KOPT-K1 (cell line): ENCODE measurements around the gene KDM8.
"Not testable (repeated sequence)": the region's sequence is repeated elsewhere in the genome, so short reads cannot be mapped to it uniquely, and the experiment has no call there.

Experiments used
- H3K27ac ChIP-seq: fragments of 200-600 bp; sonication (generic); 2 replicates; pipeline ENCODE4 v1.5.1; 2016; ENCODE audit warnings: antibody characterized with exemption, mild to moderate bottlenecking, low read depth, low read length; ENCODE audit not compliant: poor library complexity, severe bottlenecking
- H3K36me3 ChIP-seq: fragments of 200-600 bp; sonication (generic); 2 replicates; pipeline ENCODE4 v1.5.1; 2017; ENCODE audit warnings: antibody characterized with exemption, mild to moderate bottlenecking, low read length, moderate library complexity; ENCODE audit not compliant: insufficient read depth
- H3K9me3 ChIP-seq: fragments of 200-600 bp; sonication (generic); 2 replicates; pipeline ENCODE4 v1.5.1; 2017; ENCODE audit warnings: antibody characterized with exemption, low read length, mild to moderate bottlenecking; ENCODE audit not compliant: insufficient read depth, poor library complexity, severe bottlenecking

Gene KDM8

DNA sequence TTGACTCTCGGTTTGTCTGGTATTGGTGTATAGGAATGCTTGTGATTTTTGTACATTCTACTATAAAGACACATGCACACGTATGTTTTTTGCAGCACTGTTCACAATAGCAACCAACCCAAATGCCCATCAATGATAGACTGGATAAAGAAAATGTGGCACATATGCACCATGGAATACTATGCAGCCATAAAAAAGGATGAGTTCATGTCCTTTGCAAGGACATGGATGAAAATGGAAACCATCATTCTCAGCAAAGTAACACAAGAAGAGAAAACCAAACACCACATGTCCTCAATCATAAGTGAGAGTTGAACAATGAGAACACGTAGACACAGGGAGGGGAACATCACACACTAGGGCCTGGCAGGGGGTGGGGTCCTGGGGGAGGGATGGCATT is 2.4 kb upstream of the KDM8 start:
- not testable (repeated sequence) for H3K27ac ChIP-seq, H3K9me3 ChIP-seq, H3K36me3 ChIP-seq

GRCh38 chr16:27202923-27203506 is 311 bp upstream of the KDM8 start:
- peak overlapping the region; percentile 93 for H3K27ac ChIP-seq
- H3K9me3 ChIP-seq = no peaks in the 10 kb centered on the region
- no peaks in the 10 kb centered on the region for H3K36me3 ChIP-seq

- peak overlapping the region; percentile 93 for H3K27ac ChIP-seq
- H3K9me3 ChIP-seq = no peaks in the 10 kb centered on the region
- H3K36me3 ChIP-seq = no peaks in the 10 kb centered on the region
Measured at GRCh38 chr16:27204312-27204915, 1.1 kb downstream of the KDM8 start.

GRCh38 chr16:27205423-27206065 is 2.2 kb downstream of the KDM8 start:
- H3K27ac ChIP-seq = no peak overlapping the region

GRCh38 chr16:27207121-27207520 is 3.8 kb downstream of the KDM8 start:
- peaks cover 17% of the 10 kb centered on the region; the same call in 1 of the 2 replicates for H3K36me3 ChIP-seq
- H3K9me3 ChIP-seq, H3K27ac ChIP-seq: not testable (repeated sequence)

More at GRCh38 chr16:27205423-27206065, 2.2 kb downstream of the KDM8 start:
- peaks cover 9% of the 10 kb centered on the region; the same call in 1 of the 2 replicates for H3K36me3 ChIP-seq
- no peaks in the 10 kb centered on the region for H3K9me3 ChIP-seq

GRCh38 chr16:27208081-27208680 is 4.9 kb downstream of the KDM8 start:
- no peaks in the 10 kb centered on the region for H3K9me3 ChIP-seq
- H3K36me3 ChIP-seq = peaks cover 22% of the 10 kb centered on the region; the same call in 1 of the 2 replicates
- H3K27ac ChIP-seq = no peak overlapping the region

- no peaks in the 10 kb centered on the region for H3K9me3 ChIP-seq
- H3K36me3 ChIP-seq = peaks cover 27% of the 10 kb centered on the region; the same call in 1 of the 2 replicates
- no peak overlapping the region for H3K27ac ChIP-seq
Measured at GRCh38 chr16:27208796-27209195, 5.5 kb downstream of the KDM8 start.

DNA sequence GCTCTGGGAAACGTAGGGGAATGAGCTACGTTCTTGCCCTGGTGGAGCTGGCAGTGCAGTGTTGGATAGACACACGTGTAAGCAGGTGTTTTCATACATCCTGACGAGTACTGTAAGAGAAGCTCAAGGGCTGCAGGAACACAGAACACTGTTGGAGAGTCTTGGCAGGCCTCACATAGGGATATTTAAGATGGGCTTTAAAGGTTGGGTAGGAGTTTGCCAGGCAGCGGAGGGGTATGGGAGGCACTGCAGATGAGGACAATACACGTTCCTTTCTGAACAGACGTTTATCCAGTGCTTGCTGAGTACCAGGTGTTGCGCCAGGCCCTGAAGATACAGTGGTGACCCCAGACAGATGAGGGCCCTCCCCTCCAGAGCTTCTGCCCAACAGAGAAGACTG is 6.3 kb downstream of the KDM8 start:
- no peaks in the 10 kb centered on the region for H3K9me3 ChIP-seq
- H3K27ac ChIP-seq = no peak overlapping the region
- H3K36me3 ChIP-seq = peaks cover 34% of the 10 kb centered on the region; the same call in 1 of the 2 replicates

DNA sequence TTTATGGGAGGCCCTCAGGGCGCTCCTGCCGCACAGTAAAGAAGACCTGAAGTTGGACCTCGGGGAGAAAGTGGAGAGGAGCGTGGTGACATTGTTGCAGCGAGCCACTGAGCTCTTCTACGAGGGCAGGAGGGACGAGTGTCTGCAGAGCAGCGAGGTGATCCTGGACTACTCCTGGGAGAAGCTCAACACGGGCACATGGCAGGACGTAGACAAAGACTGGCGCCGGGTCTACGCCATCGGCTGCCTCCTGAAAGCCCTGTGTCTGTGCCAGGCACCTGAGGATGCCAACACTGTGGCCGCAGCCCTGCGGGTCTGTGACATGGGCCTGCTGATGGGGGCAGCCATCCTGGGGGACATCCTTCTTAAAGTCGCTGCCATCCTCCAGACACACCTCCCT is 6.8 kb downstream of the KDM8 start:
- Histone ChIP-seq H3K36me3 (peaks cover 39% of the 10 kb centered on the region; the same call in 1 of the 2 replicates), H3K9me3 (no peaks in the 10 kb centered on the region), H3K27ac (no peak overlapping the region)

- H3K27ac ChIP-seq = no peak overlapping the region
- H3K36me3 ChIP-seq = peaks cover 43% of the 10 kb centered on the region; the same call in 1 of the 2 replicates
- H3K9me3 ChIP-seq = no peaks in the 10 kb centered on the region
Measured at GRCh38 chr16:27211026-27211425, 7.7 kb downstream of the KDM8 start.

DNA sequence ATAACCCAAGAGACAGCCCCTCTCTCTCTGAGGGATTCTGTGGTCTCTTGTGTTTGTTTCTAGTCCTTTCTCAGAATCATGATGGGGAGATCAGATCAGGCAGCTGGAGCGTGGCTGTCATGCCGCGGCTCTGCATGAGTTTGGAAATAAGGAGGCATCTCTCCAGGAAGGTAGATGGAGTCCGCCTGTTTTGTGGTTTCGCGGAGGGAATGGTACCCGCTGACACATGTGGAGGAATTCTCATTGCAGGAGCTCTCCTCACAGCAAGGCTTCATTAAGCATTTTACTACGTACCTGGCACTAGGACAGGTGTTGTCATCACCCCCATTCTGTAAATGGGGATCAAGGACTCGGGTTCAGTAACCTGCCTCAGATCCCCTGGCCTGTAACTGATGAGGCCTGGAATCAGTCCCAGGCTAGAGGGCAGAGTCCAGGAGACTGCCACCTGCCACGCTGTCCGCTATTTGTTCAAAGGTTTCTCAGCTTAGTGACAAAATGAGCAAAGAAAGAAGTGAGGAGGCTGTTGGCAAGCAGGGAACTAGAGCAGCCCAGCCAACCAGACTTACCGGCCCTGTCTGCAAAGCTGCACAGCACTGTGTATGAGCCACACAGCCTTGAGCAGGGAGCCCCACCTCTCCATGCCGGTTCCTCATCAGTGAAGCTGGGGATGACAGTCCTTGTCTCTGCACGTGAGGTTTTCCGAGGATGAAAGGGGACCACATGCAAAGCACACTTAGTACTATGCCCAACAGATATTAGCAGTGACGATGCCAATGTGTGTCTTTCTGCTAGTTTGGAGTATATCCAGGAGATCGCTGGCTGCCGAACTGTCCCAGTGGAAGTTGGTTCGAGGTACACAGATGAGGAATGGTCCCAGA is 11.0 kb downstream of the KDM8 start:
- Histone ChIP-seq H3K36me3 (peaks cover 57% of the 10 kb centered on the region; the same call in 1 of the 2 replicates), H3K27ac (no peak overlapping the region), H3K9me3 (no peaks in the 10 kb centered on the region)

GRCh38 chr16:27215660-27216059 is 12.3 kb downstream of the KDM8 start:
- no peak overlapping the region for H3K27ac ChIP-seq
- H3K9me3 ChIP-seq = no peaks in the 10 kb centered on the region
- H3K36me3 ChIP-seq = peaks cover 52% of the 10 kb centered on the region; the same call in 1 of the 2 replicates

GRCh38 chr16:27216297-27216885 is 13.1 kb downstream of the KDM8 start:
- no peaks in the 10 kb centered on the region for H3K9me3 ChIP-seq
- H3K36me3 ChIP-seq = peaks cover 49% of the 10 kb centered on the region; the same call in 1 of the 2 replicates
- no peak overlapping the region for H3K27ac ChIP-seq

DNA sequence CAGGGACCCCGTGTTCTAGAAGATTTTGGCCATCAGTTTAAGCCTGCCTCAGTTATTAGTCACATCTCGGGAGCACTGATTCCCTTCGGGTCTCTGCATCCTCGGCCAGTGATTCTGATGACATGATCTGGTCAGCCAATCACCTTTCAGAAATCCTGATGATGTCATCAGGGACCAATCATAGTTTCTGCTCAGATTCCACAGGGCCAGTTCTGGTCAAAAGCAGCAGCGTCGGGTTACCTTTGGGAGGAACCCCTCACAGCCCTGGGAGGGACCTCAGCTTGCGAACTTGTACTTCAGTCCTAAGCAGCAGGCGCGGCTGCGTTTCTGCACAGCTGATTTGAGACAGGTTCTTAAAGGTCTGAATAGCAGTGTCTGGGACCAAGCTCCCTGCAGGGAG is 13.9 kb downstream of the KDM8 start:
- H3K27ac ChIP-seq = no peak overlapping the region
- no peaks in the 10 kb centered on the region for H3K9me3 ChIP-seq
- H3K36me3 ChIP-seq = peaks cover 50% of the 10 kb centered on the region; the same call in 1 of the 2 replicates
